Neural cell (in vitro differentiated cells): Measurements from ENCODE around the gene JAGN1. TPM values are rescaled to one million over a fixed set of nuclear protein-coding genes. Genes with fewer than 3 reads are reported as not detected.

Source experiments
- H2AFZ ChIP-seq: fragments of 200-600, 300-800 bp; sonication (generic), shearing (Covaris generic); 2 replicates; pipeline ENCODE4 v1.6.0; 2014; ENCODE audit warnings: low read depth, mild to moderate bottlenecking, antibody characterized with exemption, low read length, moderate library complexity
- H3F3A ChIP-seq: fragments of 200-600 bp; shearing (Covaris generic); 2 replicates; pipeline ENCODE4 v1.6.1; 2016; ENCODE audit warnings: mild to moderate bottlenecking, moderate library complexity, mixed read lengths, antibody characterized with exemption, low read length; ENCODE audit not compliant: insufficient read depth, poor library complexity, severe bottlenecking
- H3K27ac ChIP-seq: fragments of 200-600, 300-800 bp; sonication (generic), shearing (Covaris generic); 2 replicates; pipeline ENCODE4 v1.5.1; 2014; ENCODE audit warnings: mild to moderate bottlenecking, low read length, moderate library complexity
- H3K27me3 ChIP-seq: fragments of 300-800, 200-600 bp; sonication (generic), shearing (Covaris generic); 2 replicates; pipeline ENCODE4 v1.6.0; 2014; ENCODE audit warnings: mild to moderate bottlenecking, low read depth, low read length, moderate library complexity; ENCODE audit not compliant: insufficient read depth
- H3K36me3 ChIP-seq: fragments of 300-800, 200-600 bp; sonication (generic), shearing (Covaris generic); 2 replicates; pipeline ENCODE4 v1.5.1; 2014; ENCODE audit warnings: mild to moderate bottlenecking, antibody characterized with exemption, low read length, moderate library complexity; ENCODE audit not compliant: insufficient read depth
- H3K4me2 ChIP-seq: fragments of 300-800, 200-600 bp; sonication (generic), shearing (Covaris generic); 2 replicates; pipeline ENCODE4 v1.6.0; 2014; ENCODE audit warnings: mild to moderate bottlenecking, low read length
- H3K4me3 ChIP-seq: fragments of 300-800, 200-600 bp; sonication (generic), shearing (Covaris generic); 2 replicates; pipeline ENCODE4 v1.5.1; 2014; ENCODE audit warnings: mild to moderate bottlenecking, low read length, moderate library complexity
- H3K79me2 ChIP-seq: fragments of 200-600 bp; shearing (Covaris generic); replicated peaks from 2 replicates; pipeline ENCODE4 v1.6.0; 2014; ENCODE audit warnings: mild to moderate bottlenecking, low read length, moderate library complexity; ENCODE audit not compliant: insufficient read depth
- H3K9ac ChIP-seq: fragments of 300-800, 200-600 bp; sonication (generic), shearing (Covaris generic); 2 replicates; pipeline ENCODE4 v1.6.1; 2016; ENCODE audit warnings: mild to moderate bottlenecking, low read length, mixed read lengths
- H3K9me2 ChIP-seq: fragments of 200-600 bp; shearing (Covaris generic); 2 replicates; pipeline ENCODE4 v1.6.1; 2016; ENCODE audit warnings: mild to moderate bottlenecking, low read length, mixed read lengths; ENCODE audit not compliant: insufficient read depth
- H3K9me3 ChIP-seq: fragments of 200-600, 300-800 bp; sonication (generic), shearing (Covaris generic); 2 replicates; pipeline ENCODE4 v1.6.1; 2016; ENCODE audit warnings: mild to moderate bottlenecking, mixed run types, low read length, moderate library complexity, mixed read lengths
- H4K20me1 ChIP-seq: fragments of 200-600 bp; shearing (Covaris generic); 2 replicates; pipeline ENCODE4 v1.6.1; 2016; ENCODE audit warnings: mild to moderate bottlenecking, mixed run types; ENCODE audit not compliant: insufficient read depth
- EP300 ChIP-seq: fragments of 450-650 bp; conservative IDR thresholded peaks from 2 replicates; pipeline ENCODE4 v1.6.1; 2014; ENCODE audit warnings: antibody characterized with exemption, mild to moderate bottlenecking, moderate library complexity; ENCODE audit not compliant: poor library complexity, severe bottlenecking
- EZH2 ChIP-seq: fragments of 200-600, 300-800 bp; shearing (Covaris generic), sonication (generic); IDR thresholded peaks from 2 replicates; pipeline ENCODE4 v1.6.1; 2014; ENCODE audit warnings: antibody characterized with exemption, low read length, borderline replicate concordance, mild to moderate bottlenecking; ENCODE audit not compliant: insufficient read depth, poor library complexity, severe bottlenecking
- MXI1 ChIP-seq: fragments of 450-650 bp; conservative IDR thresholded peaks from 2 replicates; pipeline ENCODE4 v1.6.1; 2014; ENCODE audit warnings: antibody characterized with exemption, mild to moderate bottlenecking; ENCODE audit not compliant: poor library complexity, severe bottlenecking
- POLR2AphosphoS5 ChIP-seq: IDR thresholded peaks from 2 replicates; pipeline ENCODE4 v1.6.1; 2012
- RAD21 ChIP-seq: fragments of 450-650 bp; conservative IDR thresholded peaks from 2 replicates; pipeline ENCODE4 v1.6.1; 2014; ENCODE audit warnings: antibody characterized with exemption, mild to moderate bottlenecking, moderate library complexity
- SMC3 ChIP-seq: fragments of 450-650 bp; conservative IDR thresholded peaks from 2 replicates; pipeline ENCODE4 v1.6.1; 2014; ENCODE audit warnings: antibody characterized with exemption, mild to moderate bottlenecking, moderate library complexity; ENCODE audit not compliant: poor library complexity
- TAF1 ChIP-seq: IDR thresholded peaks from 2 replicates; pipeline ENCODE4 v1.6.1; 2012; ENCODE audit warnings: low read depth
- polyA plus RNA-seq: library from polyadenylated mRNA; depleted of rRNA; stranded (reverse); fragments of >200 nt; gene quantifications from 2 replicates; pipeline ENCODE4 v1.2.3, GENCODE V29; 2014
- TF ChIP-seq, protein P1 (sequence below): fragments of 450-650 bp; IDR thresholded peaks from 2 replicates; pipeline ENCODE4 v1.5.1; 2014; ENCODE audit warnings: antibody characterized with exemption, mild to moderate bottlenecking, moderate library complexity; ENCODE audit not compliant: poor library complexity, severe bottlenecking
- TF ChIP-seq, protein P2 (sequence below): IDR thresholded peaks from 2 replicates; pipeline ENCODE4 v1.6.1; 2012; ENCODE audit warnings: borderline replicate concordance

The JAGN1 gene
- polyA plus RNA-seq, 1 donor from 2014 or later = 26.5 TPM

DNA sequence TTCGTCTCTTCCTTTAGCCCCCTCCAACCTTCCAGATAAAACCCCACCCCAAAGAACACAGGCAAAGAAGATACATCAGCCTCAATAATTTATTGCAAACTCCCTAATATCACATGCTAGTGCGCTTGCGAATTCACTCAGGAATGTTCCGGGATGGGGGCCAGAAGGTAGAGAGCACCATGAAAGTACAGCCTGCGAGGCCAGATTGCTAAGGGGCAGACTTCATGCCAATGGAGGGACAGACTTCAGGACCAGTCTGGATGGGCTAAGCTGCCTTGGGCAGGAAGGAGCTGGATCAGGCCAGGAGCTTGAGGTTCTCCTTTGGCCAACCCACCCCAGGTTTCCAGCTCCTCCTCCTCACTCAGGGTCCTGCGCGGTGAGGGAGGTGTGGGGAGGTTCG lies 23.8 kb upstream of the JAGN1 start:
- H2AFZ ChIP-seq = no peak overlapping the region
- no peaks in the 10 kb centered on the region for H4K20me1 ChIP-seq
- no peak overlapping the region for H3K4me2 ChIP-seq
- H3K9me3 ChIP-seq = no peaks in the 10 kb centered on the region
- no peaks in the 10 kb centered on the region for H3K79me2 ChIP-seq
- H3K36me3 ChIP-seq = no peaks in the 10 kb centered on the region
- H3K27me3 ChIP-seq = no peaks in the 10 kb centered on the region
- TF ChIP-seq EZH2 = no peak
- no peak for TF ChIP-seq EP300
- TF ChIP-seq, protein P1, sequence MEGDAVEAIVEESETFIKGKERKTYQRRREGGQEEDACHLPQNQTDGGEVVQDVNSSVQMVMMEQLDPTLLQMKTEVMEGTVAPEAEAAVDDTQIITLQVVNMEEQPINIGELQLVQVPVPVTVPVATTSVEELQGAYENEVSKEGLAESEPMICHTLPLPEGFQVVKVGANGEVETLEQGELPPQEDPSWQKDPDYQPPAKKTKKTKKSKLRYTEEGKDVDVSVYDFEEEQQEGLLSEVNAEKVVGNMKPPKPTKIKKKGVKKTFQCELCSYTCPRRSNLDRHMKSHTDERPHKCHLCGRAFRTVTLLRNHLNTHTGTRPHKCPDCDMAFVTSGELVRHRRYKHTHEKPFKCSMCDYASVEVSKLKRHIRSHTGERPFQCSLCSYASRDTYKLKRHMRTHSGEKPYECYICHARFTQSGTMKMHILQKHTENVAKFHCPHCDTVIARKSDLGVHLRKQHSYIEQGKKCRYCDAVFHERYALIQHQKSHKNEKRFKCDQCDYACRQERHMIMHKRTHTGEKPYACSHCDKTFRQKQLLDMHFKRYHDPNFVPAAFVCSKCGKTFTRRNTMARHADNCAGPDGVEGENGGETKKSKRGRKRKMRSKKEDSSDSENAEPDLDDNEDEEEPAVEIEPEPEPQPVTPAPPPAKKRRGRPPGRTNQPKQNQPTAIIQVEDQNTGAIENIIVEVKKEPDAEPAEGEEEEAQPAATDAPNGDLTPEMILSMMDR = no peak
- no peak for TF ChIP-seq RAD21
- TF ChIP-seq, protein P2, sequence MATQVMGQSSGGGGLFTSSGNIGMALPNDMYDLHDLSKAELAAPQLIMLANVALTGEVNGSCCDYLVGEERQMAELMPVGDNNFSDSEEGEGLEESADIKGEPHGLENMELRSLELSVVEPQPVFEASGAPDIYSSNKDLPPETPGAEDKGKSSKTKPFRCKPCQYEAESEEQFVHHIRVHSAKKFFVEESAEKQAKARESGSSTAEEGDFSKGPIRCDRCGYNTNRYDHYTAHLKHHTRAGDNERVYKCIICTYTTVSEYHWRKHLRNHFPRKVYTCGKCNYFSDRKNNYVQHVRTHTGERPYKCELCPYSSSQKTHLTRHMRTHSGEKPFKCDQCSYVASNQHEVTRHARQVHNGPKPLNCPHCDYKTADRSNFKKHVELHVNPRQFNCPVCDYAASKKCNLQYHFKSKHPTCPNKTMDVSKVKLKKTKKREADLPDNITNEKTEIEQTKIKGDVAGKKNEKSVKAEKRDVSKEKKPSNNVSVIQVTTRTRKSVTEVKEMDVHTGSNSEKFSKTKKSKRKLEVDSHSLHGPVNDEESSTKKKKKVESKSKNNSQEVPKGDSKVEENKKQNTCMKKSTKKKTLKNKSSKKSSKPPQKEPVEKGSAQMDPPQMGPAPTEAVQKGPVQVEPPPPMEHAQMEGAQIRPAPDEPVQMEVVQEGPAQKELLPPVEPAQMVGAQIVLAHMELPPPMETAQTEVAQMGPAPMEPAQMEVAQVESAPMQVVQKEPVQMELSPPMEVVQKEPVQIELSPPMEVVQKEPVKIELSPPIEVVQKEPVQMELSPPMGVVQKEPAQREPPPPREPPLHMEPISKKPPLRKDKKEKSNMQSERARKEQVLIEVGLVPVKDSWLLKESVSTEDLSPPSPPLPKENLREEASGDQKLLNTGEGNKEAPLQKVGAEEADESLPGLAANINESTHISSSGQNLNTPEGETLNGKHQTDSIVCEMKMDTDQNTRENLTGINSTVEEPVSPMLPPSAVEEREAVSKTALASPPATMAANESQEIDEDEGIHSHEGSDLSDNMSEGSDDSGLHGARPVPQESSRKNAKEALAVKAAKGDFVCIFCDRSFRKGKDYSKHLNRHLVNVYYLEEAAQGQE = no peak
- TF ChIP-seq TAF1 = no peak
- TF ChIP-seq POLR2AphosphoS5 = no peak
- TF ChIP-seq MXI1 = no peak
- H3K9me2 ChIP-seq = no peaks in the 10 kb centered on the region
- H3K27ac ChIP-seq = no peak overlapping the region
- no peak overlapping the region for H3K9ac ChIP-seq
- no peaks in the 10 kb centered on the region for H3F3A ChIP-seq
- H3K4me3 ChIP-seq = no peak overlapping the region

DNA sequence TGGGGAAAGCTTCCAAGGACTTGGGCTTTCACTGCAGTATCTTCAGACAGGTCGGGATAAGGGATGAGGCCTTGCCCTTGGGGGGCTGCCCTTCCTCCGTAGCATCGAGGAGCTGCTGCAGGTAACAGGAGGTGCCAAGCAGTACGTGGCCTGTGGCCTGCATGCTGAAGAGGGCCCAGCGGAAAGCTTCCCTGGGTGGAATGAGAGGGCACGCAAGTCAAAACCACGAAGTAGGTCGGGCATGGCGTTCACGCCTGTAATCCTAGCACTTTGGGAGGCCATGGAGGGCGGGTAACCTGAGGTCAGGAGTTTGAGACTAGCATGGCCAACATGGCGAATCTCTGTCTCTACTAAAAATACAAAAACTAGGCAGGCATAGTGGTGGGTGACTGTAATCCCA lies 23.3 kb upstream of the JAGN1 start:
- no peaks in the 10 kb centered on the region for H3K9me2 ChIP-seq
- H3K36me3 ChIP-seq = no peaks in the 10 kb centered on the region
- no peaks in the 10 kb centered on the region for H3F3A ChIP-seq
- no peak overlapping the region for H3K9ac ChIP-seq
- H3K27me3 ChIP-seq = no peaks in the 10 kb centered on the region
- H3K79me2 ChIP-seq = no peaks in the 10 kb centered on the region
- H3K4me2 ChIP-seq = no peak overlapping the region
- H3K4me3 ChIP-seq = no peak overlapping the region
- TF ChIP-seq RAD21 = no peak
- TF ChIP-seq EP300 = no peak
- TF ChIP-seq POLR2AphosphoS5 = no peak
- TF ChIP-seq, protein P1 = no peak
- TF ChIP-seq SMC3 = no peak
- no peak for TF ChIP-seq EZH2
- TF ChIP-seq, protein P2 = no peak
- TF ChIP-seq TAF1 = no peak
- no peak for TF ChIP-seq MXI1
- H2AFZ ChIP-seq = no peak overlapping the region
- H3K9me3 ChIP-seq = no peaks in the 10 kb centered on the region
- H4K20me1 ChIP-seq = no peaks in the 10 kb centered on the region
- no peak overlapping the region for H3K27ac ChIP-seq
